Renal pelvis (tissue), 4 donors: Measurements from ENCODE around the gene PILRA. TPM values are rescaled to one million over a fixed set of nuclear protein-coding genes. Genes with fewer than 3 reads are reported as not detected.

Experiments
- DNase-seq: peaks from one replicate; pipeline ENCODE4 v3.0.0-alpha.2; 2013
- polyA plus RNA-seq, 3 donors: library from polyadenylated mRNA; unstranded; fragments of 120-200 nt; gene quantifications; one replicate each; pipeline ENCODE4 v1.2.1, GENCODE V29; 2013; ENCODE audit not compliant: insufficient read length in 3 of 3

PILRA gene
- polyA plus RNA-seq, 3 donors: 4.5 to 10.1 (median 6.3) TPM

DNA sequence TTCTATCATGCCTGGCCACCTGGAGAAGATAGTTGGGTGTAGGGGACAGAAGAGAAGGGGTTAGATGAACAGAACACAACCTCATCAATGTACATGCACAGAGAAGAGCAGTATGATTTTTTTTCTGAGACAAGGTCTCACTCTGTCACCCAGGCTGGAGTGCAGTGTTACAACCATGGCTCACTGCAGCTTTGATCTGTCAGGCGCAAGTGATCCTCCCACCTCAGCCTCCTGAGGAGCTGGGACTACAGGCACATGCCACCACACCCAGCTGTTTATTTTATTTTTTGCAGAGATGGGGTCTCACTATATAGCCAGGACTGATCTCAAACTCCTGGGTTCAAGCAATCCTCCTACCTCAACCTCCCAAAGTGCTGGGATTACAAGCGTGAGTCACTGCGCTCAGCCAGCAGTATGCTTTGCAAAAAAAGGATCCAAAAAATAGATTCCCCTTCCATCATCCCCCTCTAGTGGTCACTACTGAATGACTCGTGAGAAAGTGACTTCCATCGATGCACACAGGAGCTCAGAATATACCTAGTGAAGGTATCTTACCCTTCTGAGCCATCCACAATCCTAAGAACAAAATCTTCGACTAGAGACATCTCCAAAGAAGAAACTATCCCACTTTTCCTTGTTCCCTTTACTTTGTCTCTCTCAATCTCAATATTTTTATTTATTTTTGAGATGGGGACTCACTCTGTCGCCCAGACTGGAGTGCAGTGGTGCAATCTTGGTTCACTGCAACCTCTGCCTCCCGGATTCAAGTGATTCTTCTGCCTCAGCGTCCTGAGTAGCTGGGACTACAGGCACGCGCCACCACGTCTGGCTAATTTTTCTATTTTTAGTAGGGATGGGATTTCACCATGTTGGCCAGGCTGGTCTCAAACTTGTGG is 34.2 kb downstream of the PILRA start:
- peak; percentile 67 for DNase-seq

DNA sequence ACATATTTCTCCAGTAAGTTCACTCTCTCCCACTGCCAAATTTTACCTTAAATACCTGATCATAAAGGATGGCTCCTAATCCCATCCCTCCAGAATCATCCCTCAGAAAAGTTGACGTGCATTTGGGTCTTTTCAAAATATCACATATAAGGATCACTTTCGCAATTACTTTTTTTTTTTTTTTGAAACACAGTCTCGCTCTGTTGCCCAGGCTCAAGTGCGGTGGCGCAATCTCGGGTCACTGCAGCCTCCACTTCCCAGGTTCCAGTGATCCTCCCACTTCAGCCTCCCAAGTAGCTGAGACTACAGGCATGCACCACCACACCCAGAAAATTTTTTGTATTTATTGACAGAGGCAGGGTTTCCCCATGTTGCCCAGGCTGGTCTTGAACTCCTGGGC is 37.8 kb downstream of the PILRA start:
- no peak for DNase-seq

GRCh38 chr7:100413346-100413745 is 40.1 kb downstream of the PILRA start:
- no peak for DNase-seq

GRCh38 chr7:100413889-100414288 is 40.6 kb downstream of the PILRA start:
- no peak for DNase-seq

GRCh38 chr7:100415448-100415847 is 42.2 kb downstream of the PILRA start:
- no peak for DNase-seq

- DNase-seq: no peak
Observed at GRCh38 chr7:100418930-100419659, 45.8 kb downstream of the PILRA start.

- no peak for DNase-seq
Observed at GRCh38 chr7:100419660-100420226, 46.5 kb downstream of the PILRA start.

GRCh38 chr7:100423315-100423714 is 50.0 kb downstream of the PILRA start:
- no peak for DNase-seq

GRCh38 chr7:100425347-100425746 is 52.1 kb downstream of the PILRA start:
- no peak for DNase-seq

- DNase-seq: no peak
Observed at GRCh38 chr7:100426516-100426915, 53.2 kb downstream of the PILRA start.

- no peak for DNase-seq
Observed at GRCh38 chr7:100427762-100428198, 54.5 kb downstream of the PILRA start.

DNA sequence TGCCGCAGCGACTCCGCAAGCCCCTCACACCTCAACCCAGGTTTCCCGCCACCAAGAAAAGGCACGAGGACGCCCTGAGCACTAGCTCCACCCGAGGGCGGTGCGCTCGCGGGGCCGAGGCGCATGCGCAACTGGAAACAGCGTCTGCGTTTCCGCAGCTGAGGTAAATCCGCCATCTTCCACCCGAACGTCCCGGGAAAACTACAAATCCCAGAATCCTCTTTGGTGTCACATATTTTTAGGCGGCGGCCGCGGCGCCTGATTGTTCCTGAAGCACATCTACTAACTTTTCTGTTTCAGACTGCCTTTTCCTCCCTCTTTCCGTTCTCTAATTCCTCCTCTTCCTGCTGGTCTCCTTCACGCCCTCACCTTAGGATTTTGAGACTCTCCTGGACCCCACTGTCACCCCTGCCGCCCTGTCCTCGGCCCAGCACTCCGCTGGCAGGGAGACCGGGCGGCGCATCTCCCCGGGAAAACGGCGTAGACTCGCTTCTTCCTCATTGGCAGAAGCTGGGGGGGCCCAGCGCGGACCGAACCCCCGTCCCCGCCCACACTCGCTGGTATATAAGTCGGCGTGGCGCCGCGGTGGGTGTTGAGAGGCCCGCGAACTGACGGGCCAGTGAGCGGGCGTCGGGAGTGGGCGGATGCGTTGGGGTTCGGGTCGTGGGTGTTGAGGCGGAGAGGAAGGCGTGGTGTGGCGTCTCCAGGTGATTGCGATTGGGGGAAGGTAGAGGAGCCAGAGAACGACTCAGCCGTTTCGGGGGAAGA is 55.1 kb downstream of the PILRA start, which contains the start of gene ZCWPW1:
Gene ZCWPW1 (minus strand): TSS at position 505 of the 768 bp plus-strand sequence. CDS start 8,054 bp downstream, outside the sequence.
- DNase-seq: peak; percentile 97

DNA sequence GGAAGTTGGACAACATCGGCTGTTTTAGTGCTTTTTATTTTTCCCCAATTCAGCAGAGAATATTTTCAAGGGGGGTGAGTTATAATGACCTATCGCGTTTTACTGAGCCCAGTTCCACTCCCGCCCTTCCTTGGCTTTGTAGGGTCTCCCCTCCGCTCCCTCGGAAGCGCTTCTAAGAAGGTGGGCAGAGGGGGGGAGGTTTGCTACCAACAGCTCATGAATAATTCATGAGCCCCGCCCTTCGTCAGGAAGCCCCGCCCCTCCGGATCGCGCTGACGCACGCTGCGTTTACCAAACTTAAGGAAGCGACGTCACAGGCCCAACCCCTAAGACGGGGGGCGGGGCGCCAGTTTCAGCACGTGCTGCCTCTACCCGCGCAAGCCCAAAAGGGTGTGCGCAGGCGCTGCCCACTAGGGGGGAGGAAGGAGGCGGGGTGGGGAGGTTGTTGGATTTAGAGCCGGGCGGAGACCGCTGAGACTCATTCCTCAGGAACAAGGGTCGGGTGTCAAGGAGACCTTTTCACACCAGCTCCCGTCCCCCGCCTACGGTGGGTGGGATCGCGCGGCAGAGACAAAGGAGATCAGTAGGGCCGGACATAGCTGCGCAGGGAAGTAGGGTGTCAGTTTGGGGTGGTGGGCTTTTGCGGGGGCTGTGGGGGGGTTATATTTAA is 55.8 kb downstream of the PILRA start:
- peak; percentile 100 for DNase-seq

DNA sequence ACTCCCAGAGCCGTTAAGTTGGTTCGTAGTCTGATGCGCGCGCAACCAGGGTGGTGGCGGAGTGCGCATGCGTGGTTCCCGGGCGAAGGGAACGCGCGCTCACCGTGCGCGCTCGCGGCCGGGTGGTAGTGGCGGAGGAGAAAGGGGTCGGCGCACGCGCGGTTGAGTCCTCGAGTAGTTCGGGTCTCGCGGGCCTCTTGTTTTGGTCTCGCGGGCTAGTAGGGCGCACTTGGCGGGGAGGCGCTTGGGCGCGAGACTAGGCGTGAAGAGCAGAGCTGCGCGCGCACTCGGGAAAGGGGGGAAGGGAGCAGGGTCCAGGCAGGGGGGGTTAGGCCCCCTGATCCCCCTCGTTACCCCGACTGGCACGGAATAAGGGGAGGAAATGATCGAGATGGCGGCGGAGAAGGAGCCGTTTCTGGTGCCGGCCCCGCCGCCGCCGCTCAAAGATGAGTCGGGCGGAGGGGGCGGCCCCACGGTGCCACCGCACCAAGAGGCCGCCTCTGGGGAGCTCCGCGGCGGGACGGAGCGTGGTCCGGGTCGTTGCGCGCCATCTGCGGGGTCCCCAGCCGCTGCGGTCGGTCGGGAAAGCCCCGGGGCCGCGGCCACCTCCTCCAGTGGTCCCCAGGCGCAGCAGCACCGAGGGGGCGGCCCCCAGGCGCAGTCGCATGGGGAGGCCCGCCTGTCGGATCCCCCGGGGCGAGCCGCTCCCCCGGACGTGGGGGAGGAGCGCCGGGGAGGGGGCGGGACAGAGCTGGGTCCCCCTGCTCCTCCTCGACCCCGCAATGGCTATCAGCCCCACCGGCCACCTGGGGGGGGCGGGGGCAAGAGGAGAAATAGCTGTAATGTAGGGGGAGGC is 56.6 kb downstream of the PILRA start, which contains the start of gene MEPCE:
Gene MEPCE (plus strand): TSS at position 195 of the 856 bp plus-strand sequence. CDS start 188 bp downstream, at position 383.
- DNase-seq: peak; percentile 96

DNA sequence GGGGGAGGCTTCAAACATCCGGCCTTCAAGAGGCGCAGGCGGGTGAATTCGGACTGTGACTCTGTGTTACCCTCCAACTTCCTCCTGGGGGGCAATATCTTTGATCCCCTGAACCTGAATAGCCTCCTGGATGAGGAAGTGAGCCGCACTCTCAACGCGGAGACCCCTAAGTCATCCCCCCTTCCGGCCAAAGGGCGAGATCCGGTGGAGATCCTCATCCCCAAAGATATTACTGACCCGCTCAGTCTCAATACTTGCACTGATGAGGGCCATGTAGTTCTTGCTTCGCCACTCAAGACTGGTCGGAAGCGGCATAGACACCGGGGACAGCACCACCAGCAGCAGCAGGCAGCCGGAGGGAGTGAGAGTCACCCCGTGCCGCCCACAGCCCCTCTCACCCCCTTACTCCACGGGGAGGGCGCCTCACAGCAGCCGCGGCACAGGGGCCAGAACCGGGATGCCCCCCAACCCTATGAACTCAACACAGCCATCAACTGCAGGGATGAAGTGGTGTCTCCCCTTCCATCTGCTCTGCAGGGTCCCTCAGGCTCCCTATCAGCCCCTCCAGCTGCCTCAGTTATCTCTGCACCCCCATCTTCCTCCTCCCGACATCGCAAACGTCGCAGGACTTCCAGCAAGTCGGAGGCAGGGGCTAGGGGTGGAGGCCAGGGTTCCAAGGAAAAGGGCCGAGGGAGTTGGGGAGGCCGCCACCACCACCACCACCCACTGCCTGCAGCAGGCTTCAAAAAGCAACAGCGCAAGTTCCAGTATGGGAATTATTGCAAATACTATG is 57.4 kb downstream of the PILRA start:
- DNase-seq: no peak

- no peak for DNase-seq
Observed at GRCh38 chr7:100431286-100431735, 58.0 kb downstream of the PILRA start.

DNA sequence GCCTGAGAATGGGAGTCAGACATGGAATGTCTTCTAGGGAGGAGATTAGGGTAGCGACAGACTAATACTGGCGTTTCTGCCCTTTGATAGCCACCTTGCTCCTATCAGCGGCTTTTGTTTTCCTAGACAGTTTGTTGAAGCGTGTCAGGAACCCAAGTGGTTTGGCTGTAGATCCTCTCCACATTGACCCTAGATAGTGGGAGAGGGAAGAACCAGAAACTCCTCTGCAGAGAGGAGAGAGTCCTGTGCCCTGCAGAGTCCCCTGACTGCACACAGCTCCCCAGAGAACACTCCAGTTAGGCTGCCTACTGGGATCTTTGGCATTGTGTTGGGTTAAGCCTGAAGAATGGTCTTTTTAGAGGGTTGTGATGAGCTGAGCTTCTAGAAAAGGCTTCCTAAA is 58.8 kb downstream of the PILRA start:
- no peak for DNase-seq

DNA sequence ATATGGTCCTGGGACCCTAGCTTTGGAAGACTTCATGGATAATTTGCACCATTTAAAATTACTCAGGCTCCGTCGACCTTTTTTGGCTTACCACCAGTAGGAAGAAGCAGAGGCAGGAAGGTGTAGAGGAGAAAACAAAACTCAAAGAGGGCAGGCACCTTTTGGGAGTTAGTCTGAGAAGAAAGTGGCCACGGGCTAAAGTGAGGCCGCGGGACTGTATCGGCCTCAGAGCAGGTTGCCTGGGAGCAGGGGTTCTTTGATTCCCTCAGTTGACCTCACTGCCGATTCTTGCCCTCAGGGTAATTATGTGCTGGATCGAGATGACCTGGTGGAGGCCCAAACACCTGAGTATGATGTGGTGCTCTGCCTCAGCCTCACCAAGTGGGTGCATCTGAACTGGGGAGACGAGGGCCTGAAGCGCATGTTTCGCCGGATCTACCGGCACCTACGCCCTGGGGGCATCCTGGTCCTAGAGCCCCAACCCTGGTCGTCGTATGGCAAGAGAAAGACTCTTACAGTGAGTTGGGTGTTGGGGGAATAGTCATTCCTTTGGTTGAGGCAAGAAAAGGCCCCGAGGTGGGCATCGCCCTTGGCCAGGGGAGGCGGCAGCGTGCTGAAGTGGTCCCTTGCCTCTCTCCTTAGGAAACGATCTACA is 59.5 kb downstream of the PILRA start:
- DNase-seq: no peak

DNA sequence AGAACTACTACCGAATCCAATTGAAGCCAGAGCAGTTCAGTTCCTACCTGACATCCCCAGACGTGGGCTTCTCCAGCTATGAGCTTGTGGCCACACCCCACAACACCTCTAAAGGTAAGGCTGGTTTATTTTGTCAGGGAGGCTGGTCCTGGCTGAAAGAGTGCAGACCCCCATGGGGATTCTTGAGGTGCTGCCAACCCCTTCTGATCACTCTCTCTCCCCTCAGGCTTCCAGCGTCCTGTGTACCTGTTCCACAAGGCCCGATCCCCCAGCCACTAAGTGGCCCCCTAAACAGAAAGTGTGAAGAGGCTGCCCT is 59.9 kb downstream of the PILRA start:
- no peak for DNase-seq
